OCI-LY7 (cell line): Measurements from ENCODE around the gene CTTNBP2.

ENCODE experiments used
- EZH2phosphoT487 ChIP-seq: fragments of 200-600 bp; sonication (generic); IDR thresholded peaks from 2 replicates; pipeline ENCODE4 v1.6.1; 2018; ENCODE audit warnings: low read depth, borderline replicate concordance, mild to moderate bottlenecking, mixed run types, antibody characterized with exemption, low read length, moderate library complexity, mixed read lengths
- TF ChIP-seq, protein P1 (sequence below): fragments of 200-600 bp; sonication (generic); conservative IDR thresholded peaks from 2 replicates; pipeline ENCODE4 v1.5.1; 2014; ENCODE audit warnings: mild to moderate bottlenecking, antibody characterized with exemption, low read length, moderate library complexity, mixed read lengths

DNA sequence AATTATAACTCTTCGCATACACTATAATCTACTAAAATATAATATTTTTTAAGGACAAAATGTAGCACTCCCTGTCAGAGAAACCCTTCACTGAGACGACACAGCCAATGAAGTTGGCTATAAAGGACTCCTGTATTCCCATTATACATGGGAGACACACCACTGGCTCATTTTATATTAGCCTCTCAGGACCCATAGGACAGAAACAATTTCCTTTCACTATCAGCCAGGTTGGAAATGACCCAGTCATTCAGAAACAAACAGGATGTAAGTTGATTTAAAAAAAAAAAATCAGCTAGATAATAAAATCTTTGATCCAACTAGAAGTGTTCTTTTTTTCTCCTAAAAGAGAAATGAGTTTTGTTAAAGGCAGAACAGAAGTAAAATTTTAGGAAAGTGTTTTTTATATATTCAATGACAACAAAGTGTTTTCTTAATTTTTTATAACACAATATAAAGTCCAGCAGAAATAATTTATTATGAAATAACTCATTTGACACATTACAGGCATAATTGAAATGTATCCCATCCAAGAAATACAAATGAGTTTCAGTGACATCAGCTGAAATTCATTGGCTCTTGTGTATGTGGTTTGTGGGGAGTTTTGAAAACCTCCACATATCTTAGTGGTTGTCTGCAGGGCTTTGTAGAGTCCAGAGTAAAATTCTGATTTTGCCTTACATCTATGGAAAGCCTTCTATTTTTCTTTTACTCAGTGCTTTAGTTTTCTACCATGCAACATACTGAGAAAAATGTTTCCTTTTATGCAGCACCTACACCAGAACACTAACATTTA is 64.1 kb downstream of the CTTNBP2 start:
- TF ChIP-seq, protein P1, sequence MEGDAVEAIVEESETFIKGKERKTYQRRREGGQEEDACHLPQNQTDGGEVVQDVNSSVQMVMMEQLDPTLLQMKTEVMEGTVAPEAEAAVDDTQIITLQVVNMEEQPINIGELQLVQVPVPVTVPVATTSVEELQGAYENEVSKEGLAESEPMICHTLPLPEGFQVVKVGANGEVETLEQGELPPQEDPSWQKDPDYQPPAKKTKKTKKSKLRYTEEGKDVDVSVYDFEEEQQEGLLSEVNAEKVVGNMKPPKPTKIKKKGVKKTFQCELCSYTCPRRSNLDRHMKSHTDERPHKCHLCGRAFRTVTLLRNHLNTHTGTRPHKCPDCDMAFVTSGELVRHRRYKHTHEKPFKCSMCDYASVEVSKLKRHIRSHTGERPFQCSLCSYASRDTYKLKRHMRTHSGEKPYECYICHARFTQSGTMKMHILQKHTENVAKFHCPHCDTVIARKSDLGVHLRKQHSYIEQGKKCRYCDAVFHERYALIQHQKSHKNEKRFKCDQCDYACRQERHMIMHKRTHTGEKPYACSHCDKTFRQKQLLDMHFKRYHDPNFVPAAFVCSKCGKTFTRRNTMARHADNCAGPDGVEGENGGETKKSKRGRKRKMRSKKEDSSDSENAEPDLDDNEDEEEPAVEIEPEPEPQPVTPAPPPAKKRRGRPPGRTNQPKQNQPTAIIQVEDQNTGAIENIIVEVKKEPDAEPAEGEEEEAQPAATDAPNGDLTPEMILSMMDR = no peak
- TF ChIP-seq EZH2phosphoT487 = no peak
